Suprapubic skin (tissue), 4 donors: ENCODE data around the gene PLAAT1. TPM values are rescaled to one million over a fixed set of nuclear protein-coding genes. Genes with fewer than 3 reads are reported as not detected.

Experiments used
- DNase-seq, 2 donors: peaks; one replicate each; pipeline ENCODE4 v3.0.0-alpha.2; 2019; ENCODE audit warnings: low spot score in 2 of 2
- H3K27ac ChIP-seq: fragments of 200-600 bp; sonication (generic); one replicate; pipeline ENCODE4 v1.5.1; 2019
- H3K27me3 ChIP-seq: fragments of 200-600 bp; sonication (generic); one replicate; pipeline ENCODE4 v1.5.1; 2019
- H3K36me3 ChIP-seq: fragments of 200-600 bp; sonication (generic); one replicate; pipeline ENCODE4 v1.5.1; 2019
- H3K4me1 ChIP-seq: fragments of 200-600 bp; sonication (generic); one replicate; pipeline ENCODE4 v1.5.1; 2019
- H3K4me3 ChIP-seq: fragments of 200-600 bp; sonication (generic); one replicate; pipeline ENCODE4 v1.5.1; 2019; ENCODE audit warnings: mild to moderate bottlenecking
- H3K9me3 ChIP-seq: fragments of 200-600 bp; sonication (generic); one replicate; pipeline ENCODE4 v1.5.1; 2019
- CTCF ChIP-seq, 2 donors: fragments of 200-600 bp in 1 of 2; fragments of 450-650 bp in 1 of 2; sonication (generic) in 1 of 2; IDR thresholded peaks; one replicate each; pipeline ENCODE4 v1.5.1; 2016 to 2019; ENCODE audit warnings: antibody characterized with exemption in 2 of 2, mild to moderate bottlenecking in 1 of 2, moderate library complexity in 1 of 2
- EP300 ChIP-seq: sonication (generic); formaldehyde crosslinking; IDR thresholded peaks from one replicate; pipeline ENCODE4 v1.6.1; 2017; ENCODE audit warnings: antibody characterized with exemption
- POLR2A ChIP-seq, 2 donors: fragments of 450-650 bp; IDR thresholded peaks; one replicate each; pipeline ENCODE4 v1.6.1; 2017; ENCODE audit warnings: antibody characterized with exemption in 2 of 2, mild to moderate bottlenecking in 2 of 2, moderate library complexity in 2 of 2
- POLR2AphosphoS5 ChIP-seq, 3 donors: sonication (generic); formaldehyde crosslinking; IDR thresholded peaks; one replicate each; pipeline ENCODE4 v1.6.1; 2017; ENCODE audit warnings: antibody characterized with exemption in 3 of 3
- WGBS: methylation state at CpG from one replicate; pipeline ENCODE4 v1.1.5; 2018; 5-methylcytosine and 5-hydroxymethylcytosine counted together
- total RNA-seq, 4 donors: library from RNA; depleted of rRNA; stranded (reverse); fragments of >200 nt; gene quantifications; one replicate each; pipeline ENCODE4 v1.1.0, GENCODE V29; 2016

Gene PLAAT1
- total RNA-seq, 4 donors from 2014 or later, result 0.49 to 4.9 (median 2.6) TPM

GRCh38 chr3:193237030-193237429 lies 4.0 kb upstream of the PLAAT1 start:
- H3K9me3 ChIP-seq, result no peaks in the 10 kb centered on the region
- H3K36me3 ChIP-seq, result no peaks in the 10 kb centered on the region
- WGBS, result 86% methylated on average over 5 of the region's 5 CpGs
- no peak overlapping the region for H3K4me3 ChIP-seq
- DNase-seq, result no peak
- H3K4me1 ChIP-seq, result peaks cover 10% of the 10 kb centered on the region
- no peaks in the 10 kb centered on the region for H3K27me3 ChIP-seq
- no peak for TF ChIP-seq CTCF (IDR thresholded peaks at IDR 0.05)
- TF ChIP-seq EP300, result no peak
- no peak for TF ChIP-seq POLR2AphosphoS5 (IDR thresholded peaks at IDR 0.05)
- TF ChIP-seq POLR2A (IDR thresholded peaks at IDR 0.05), result no peak
- H3K27ac ChIP-seq, result no peak overlapping the region

DNA sequence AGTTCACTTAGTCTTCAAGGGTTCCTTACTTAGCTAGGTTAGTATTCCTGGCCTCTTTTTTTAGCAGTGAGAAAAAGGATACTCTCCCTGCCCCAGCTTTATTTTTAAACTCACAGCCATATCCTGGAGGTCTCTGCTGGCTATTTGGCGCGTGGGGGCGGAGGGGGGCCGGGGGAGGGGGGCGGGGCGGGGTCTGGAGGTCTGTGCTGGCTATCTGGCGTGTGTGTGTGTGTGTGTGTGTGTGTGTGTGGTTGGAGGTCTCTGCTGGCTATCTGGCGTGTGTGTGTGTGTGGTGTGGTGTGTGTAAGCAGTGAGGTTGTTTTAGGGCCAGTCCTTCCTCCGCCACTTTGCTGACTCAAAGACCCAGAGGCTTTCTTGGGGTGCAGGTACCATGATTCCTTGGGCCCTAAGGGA lies 579 bp upstream of the PLAAT1 start:
- H3K4me3 ChIP-seq, result peak overlapping the region; percentile 53
- H3K27me3 ChIP-seq, result no peaks in the 10 kb centered on the region
- no peak overlapping the region for H3K27ac ChIP-seq
- peaks cover 10% of the 10 kb centered on the region for H3K4me1 ChIP-seq
- 3% methylated on average over 9 of the region's 9 CpGs for WGBS
- TF ChIP-seq EP300, result no peak
- no peak for TF ChIP-seq POLR2AphosphoS5 (IDR thresholded peaks at IDR 0.05)
- no peak for TF ChIP-seq CTCF (IDR thresholded peaks at IDR 0.05)
- no peak for TF ChIP-seq POLR2A (IDR thresholded peaks at IDR 0.05)
- no peaks in the 10 kb centered on the region for H3K9me3 ChIP-seq
- H3K36me3 ChIP-seq, result no peaks in the 10 kb centered on the region
- no peak for DNase-seq

DNA sequence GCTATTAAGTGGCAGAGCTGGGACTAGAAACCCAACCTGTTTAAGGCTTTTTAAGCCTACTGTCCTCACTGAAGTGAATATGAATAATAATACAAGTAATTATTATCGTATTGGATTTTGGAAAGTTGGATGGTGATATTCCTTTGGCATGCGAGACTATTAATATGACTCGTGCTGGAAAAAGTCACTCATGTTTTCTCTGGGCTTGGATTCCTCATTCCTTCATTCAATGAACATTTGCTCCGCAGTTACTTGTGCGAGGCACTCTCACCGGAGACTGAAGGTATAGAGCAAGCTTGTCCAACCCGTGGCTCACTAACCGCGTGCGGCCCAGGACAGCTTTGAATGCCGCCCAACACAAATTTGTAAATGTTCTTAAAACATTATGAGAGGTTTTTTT lies 694 bp downstream of the PLAAT1 start:
- Histone ChIP-seq H3K27ac (no peak overlapping the region), H3K36me3 (no peaks in the 10 kb centered on the region), H3K4me3 (peak overlapping the region; percentile 53), H3K9me3 (no peaks in the 10 kb centered on the region), H3K27me3 (no peaks in the 10 kb centered on the region), H3K4me1 (peaks cover 10% of the 10 kb centered on the region)
- no peak for TF ChIP-seq POLR2A (IDR thresholded peaks at IDR 0.05)
- TF ChIP-seq EP300, result no peak
- no peak for TF ChIP-seq POLR2AphosphoS5 (IDR thresholded peaks at IDR 0.05)
- TF ChIP-seq CTCF (IDR thresholded peaks at IDR 0.05), result no peak
- 79% methylated on average over 11 of the region's 11 CpGs for WGBS
- no peak for DNase-seq

GRCh38 chr3:193243571-193243970 lies 2.5 kb downstream of the PLAAT1 start:
- H3K36me3 ChIP-seq, result no peaks in the 10 kb centered on the region
- WGBS, result 92% methylated on average over 3 of the region's 3 CpGs
- no peaks in the 10 kb centered on the region for H3K27me3 ChIP-seq
- no peaks in the 10 kb centered on the region for H3K9me3 ChIP-seq
- peaks cover 10% of the 10 kb centered on the region for H3K4me1 ChIP-seq
- no peak overlapping the region for H3K4me3 ChIP-seq
- no peak for DNase-seq
- H3K27ac ChIP-seq, result no peak overlapping the region
- TF ChIP-seq CTCF (IDR thresholded peaks at IDR 0.05), result no peak
- no peak for TF ChIP-seq POLR2AphosphoS5 (IDR thresholded peaks at IDR 0.05)
- no peak for TF ChIP-seq EP300
- TF ChIP-seq POLR2A (IDR thresholded peaks at IDR 0.05), result no peak

DNA sequence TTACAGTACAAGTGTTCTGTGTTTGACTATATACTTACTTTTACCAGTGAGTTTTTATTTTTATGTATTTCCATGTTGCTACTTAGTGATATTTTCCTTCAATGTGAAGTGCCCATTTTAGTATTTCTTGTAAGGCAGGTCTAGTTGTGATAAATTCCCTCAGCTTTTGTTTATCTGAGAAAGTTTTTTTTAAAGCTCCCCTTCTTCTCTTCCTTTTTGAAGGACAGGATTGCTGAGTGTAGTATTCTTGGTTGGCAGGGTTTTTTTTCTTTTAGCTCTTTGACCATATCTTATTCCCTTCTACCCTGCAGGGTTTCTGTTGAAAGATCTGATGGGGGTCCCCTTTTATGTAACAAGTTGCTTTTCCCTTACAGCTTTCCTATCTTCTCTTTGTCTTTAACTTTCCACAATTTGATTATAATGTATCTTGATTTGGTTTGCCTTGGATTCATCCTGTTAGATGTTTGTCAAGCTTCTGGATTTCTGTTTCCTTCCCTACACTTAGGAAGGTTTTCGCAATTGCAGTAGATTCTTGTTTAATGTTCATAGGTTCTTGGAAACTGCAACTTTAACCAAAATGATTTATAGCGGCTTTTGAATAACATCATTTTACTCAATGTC lies 7.9 kb downstream of the PLAAT1 start:
- Histone ChIP-seq H3K27me3 (no peaks in the 10 kb centered on the region), H3K36me3 (no peaks in the 10 kb centered on the region), H3K4me1 (peaks cover 4% of the 10 kb centered on the region), H3K4me3 (no peak overlapping the region), H3K9me3 (peaks cover 17% of the 10 kb centered on the region), H3K27ac (no peak overlapping the region)
- no peak for TF ChIP-seq POLR2A (IDR thresholded peaks at IDR 0.05)
- no peak for TF ChIP-seq EP300
- TF ChIP-seq CTCF (IDR thresholded peaks at IDR 0.05), result no peak
- WGBS, result 98% methylated on average over 2 of the region's 2 CpGs
- DNase-seq, result no peak
